Stimulated activated CD4-positive, alpha-beta T cell treated with anti-CD3 and anti-CD28 coated beads, Interleukin-12 subunit alpha, Interleukin-12 subunit beta, amount 100 ng/mL, for 4 hours (primary cell): Measurements from ENCODE around the gene TNFSF11.

ENCODE experiments used
- DNase-seq: peaks from one replicate; pipeline ENCODE4 v3.0.0-alpha.2; 2020

Gene TNFSF11

DNA sequence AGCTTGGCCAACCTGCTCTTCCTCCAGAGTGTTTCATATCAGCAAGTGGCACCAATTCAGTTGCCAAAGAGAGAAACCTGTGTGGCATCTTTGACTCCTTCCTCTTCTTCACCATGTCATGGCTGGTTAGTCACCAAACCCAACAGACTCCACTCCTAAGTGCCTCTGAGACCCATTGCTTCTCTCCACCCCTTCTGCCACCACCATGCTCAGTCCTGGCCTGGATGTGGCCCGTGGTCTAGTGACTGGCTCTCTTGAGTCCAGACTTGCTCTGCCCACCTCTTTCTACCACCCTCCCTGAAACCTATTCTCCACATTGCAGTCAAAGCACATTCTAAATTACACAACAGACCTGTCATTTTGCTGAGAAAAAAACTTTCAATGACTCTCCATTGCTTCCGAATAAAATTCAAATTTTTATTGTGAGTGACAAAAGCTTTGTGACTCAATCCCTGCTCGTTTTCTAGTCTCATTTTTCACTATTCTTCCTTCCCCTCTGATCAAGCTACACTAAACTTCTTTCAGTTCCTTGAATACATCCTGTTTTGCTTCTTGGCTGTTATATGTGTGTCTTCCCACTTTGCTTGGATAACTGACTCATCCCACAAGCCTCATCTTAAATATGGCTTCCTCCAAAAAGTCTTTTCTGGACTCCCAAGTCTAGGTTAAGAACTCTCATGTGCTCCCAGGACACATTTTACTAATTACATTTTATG is 12.0 kb upstream of the TNFSF11 start:
- DNase-seq, result no peak

DNA sequence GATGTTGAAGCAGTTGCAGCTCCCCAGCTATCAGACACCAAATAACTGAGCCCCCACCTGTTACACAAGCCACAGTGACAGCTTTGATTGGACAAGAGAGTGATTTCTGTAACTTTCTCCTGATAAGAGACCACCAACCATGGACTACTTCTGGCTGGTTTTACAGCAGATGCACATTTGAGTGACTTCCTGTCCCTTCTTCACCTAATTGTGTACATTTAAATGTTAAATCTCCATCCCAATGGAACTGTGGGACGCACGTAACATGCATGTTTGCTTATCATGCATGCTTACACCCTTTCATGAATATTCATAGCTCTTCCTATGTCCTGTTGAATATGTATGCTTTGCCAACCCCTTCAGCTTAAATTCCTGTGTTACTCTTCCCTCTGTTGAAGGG is 6.0 kb upstream of the TNFSF11 start:
- no peak for DNase-seq

DNA sequence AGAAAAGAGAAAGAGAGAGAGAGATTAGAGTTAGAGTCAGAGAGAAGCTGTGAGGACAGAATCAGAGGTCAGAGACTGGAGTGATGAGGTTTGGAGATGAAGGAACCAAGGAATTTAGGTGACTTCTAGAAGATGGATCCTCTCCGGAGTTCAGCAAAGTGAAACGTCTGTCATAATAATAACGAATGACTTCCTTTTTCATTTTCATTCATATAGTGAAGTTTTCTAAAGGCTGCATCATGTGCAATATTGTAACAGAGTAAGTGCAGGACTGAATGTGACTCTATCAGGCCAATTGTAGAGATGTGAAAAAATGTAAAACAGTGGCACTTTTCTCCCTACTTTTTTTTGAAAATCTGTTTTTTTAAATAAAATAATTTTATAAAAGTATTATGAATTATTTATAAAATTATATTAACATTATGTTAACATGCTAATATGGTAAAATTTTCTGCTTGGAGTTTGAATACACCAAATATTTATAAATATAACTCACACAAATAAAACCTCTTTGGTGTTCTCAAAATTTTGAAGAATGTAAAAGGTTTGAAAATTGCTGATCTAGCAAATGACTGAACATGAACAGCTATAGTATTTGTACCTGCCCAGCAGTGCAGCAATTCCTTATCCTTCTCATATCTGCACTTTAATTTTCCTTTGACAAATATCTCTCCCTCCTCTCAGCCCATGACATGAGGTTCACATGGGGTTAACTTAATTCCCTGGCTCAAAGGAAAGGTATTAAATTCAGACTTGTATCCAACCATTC is 4.2 kb upstream of the TNFSF11 start:
- no peak for DNase-seq

DNA sequence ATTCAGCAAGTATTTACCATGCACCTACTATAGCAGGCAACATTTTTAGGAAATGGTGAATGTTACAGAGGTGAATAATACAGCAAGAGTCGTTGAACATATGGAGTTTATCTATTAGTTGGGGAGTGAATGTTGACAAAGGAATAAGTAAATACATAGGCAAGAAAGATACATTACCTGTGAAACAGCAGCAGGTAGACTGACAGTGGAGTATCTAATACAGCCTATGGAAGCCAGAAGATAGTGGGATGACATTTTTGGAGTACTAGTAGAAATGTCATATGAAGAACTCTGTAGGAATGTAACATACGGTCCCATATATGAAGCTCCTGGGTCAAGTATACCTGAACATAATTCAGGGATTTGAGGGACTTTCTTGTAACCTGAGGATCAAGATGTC is 2.1 kb upstream of the TNFSF11 start:
- DNase-seq, result no peak

DNA sequence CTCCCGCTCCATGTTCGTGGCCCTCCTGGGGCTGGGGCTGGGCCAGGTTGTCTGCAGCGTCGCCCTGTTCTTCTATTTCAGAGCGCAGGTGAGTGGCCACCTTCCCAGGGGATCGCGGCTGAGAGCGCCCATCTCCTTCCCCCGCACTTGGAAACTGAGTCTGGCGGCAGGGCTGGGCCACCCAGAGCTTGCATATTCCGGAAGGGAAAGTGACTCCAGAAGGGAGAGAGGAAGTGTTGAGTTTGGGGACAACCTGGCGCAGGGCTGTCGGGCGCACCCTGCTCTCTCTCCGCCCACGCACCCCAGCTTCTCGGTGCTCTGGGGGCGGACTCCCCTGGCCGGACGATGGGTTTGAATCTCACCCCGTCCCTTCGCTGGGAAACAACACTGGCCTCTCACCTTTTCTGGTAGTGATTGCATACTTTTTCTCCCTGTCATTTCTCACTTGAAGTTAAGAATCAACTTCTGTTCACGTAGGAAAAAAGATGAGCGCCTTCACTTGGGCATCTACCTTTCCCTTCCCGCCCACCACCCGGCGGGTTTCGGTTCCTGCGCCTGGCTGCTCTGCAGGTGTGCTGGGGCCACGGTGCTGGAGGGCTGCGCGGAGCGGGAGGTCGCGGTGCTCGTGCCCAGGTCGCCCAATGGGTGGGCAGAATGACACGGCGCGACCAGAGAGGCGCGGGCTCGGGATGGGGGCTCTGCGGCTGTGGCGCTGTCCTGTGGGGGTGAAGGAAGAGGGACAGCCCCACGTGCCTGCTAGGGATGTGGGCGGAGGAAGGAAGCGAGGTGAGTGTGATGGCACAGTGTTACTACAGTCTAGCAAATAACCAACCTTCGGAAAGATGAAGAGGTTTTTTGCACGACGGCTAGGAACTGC is 721 bp downstream of the TNFSF11 start:
- peak; percentile 65 for DNase-seq

DNA sequence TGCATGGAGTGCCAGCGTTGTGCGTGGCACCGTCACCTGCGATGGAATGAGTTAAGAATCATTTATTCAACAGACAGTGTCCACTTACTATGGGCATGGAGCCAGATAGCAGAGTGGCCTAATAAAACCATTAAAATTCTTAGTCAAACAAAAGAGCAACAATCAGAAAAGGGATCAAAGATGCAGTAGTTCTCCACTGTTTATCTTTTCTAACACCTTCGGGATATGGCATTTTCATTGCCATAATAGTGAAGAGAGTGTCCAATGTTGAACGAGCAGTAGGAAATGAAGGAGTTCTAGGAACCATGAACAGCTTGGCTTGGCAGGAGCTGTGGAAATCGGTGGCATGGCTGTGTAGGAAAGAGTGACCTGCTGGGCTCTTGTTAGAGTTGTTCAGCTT is 2.0 kb downstream of the TNFSF11 start:
- no peak for DNase-seq

DNA sequence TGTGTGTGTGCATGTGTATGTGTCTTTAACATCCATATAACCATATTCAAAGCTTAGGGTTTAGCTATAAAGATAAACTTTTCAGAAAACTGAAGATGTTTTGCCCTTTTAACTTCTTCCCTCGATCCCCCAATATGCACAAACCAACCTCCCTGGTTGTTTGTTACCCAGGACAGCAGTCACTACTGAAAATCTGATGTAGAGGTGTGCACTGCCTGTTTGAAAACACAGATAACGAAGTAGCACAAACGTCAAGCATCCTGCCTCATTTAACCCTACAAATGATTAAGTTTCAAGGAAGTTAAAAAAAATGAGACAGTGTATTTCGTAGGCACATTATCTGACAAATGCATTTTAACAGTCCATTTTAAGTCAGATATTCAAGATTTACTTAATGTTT is 3.6 kb downstream of the TNFSF11 start:
- DNase-seq, result no peak

DNA sequence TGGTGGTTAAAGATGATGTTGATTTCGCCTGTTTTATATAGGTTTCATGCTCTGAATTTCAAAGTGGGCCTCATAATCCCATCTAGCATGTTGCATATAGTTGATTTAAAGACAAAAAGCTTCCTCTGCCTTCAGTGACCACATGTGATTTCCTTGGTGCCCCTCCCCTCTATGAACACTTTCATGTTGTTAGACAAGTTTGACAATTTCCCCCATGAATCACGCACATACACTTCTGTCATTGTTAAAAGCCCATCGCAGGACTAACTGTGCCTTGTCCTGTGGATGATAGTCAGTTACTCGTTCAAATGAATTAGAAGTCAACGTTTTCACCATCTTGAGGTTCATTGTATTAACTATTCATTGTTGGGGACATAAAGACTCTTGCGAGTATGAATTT is 6.7 kb downstream of the TNFSF11 start:
- no peak for DNase-seq

DNA sequence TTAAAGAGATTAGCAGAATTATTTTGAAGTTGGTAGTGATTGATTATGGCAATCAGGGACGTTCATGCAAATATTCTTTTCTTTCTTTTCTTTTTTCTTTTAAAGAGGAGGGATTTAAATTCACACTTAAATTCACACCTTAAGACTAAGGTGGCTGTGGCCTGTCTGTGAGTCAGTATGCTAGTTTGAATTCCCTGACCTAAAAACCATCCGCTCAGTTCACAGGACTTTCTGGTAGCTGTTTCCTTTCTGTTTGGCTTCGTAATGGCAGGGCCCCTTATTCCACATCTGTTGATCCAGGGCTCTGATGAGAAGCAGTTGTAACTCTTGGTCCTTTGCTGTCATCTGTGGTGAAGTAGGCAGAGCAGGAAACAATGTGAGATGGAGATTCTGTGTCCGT is 7.5 kb downstream of the TNFSF11 start:
- DNase-seq, result no peak

DNA sequence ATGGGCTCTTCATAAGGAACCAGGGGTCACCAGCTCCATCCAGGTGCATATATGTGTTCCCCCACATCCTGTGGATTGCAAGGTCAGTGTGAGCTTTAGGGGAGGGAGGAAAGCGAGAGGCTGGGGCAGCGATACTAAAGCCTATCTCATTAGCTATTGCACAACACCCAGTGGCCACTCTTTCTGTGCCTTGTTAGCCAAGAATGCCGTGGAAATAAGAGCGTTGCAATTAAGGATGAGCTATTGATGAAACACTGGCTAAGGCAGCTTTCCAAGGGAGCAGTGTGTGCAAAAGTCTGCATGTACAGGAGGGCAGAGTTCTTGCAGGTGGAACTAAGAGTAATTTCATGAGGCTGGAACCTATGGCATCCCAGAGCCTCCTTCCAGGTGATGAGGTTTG is 17.6 kb downstream of the TNFSF11 start:
- DNase-seq, result no peak

DNA sequence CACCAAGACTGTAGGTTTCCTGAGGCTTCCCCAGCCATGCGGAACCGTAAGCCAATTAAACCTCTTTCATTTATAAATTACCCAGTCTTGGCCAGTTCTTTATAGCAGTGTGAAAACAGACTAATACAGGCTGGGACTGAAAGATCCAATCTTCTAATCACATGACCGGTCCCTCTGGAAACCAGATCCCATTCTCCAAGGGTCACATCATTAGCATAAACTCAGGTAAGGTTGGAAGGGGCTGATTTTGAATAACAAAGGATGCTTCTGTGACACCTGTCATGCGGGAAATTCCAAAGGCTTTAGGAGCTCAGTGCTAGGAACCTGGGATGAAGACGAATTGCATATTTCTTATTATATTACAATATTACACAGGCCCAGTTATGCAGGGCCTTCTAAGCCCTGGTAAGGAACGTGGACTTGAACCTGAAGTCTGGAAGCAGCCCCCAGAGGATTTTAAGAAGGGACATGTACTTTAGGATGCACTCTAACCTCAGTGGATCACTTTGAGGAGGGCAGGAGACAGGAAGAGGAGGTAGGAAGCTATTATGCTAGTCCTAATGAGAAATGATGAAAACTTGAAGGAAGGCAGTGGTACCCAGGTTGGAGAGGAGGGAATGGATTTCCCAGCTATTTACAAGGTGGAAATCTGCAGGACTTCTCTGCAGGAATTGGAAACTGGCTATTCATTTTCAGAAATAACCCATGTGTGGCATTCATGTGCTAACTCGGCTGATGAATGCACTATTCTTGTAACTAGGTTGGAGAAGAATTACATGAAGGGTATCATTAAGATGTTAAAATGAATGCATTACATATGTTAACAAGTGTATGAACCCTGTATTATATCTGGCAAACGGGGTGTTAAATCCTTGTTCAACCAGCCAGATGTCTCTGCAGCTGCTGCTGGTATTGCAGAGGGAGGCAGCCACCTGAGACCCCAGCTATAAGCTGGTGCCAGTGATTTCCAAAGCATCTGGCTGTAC is 19.3 kb downstream of the TNFSF11 start:
- no peak for DNase-seq

DNA sequence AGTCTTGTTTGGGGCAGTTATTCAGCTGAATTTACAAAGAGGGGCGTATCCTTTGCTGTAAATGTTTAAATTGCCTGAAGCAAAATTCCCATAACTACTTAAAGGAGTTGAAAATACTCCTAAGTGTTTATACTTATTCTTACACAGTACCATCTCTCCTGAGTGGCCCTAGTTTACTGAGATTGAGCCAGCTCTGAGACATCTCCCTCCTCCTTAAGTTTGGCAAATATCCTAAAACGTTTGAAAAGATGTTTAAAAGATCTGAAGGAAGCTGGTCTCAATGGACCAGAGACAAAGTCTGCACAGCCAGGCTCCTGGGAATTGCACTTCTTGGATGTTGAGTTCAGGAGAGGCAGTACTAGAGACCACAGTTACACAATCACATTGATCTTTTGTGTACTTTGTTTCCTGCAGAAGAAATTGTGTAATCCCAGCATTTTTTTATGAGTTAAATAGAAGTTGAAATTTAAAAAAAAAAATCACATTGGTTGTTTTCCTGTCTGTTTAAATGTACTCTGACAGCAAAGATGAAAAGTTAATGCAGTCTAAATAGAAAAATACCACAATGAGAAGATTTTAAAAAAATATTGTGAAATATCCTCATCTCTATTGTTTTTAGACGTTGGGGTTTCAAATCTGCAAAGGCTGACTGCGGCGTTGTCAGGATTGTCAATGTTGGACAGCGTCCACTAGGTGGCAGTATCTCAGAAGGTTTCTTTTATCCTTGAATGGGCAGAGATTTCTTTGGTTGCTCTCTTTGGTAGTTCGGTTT is 20.7 kb downstream of the TNFSF11 start:
- DNase-seq, result peak; percentile 35

DNA sequence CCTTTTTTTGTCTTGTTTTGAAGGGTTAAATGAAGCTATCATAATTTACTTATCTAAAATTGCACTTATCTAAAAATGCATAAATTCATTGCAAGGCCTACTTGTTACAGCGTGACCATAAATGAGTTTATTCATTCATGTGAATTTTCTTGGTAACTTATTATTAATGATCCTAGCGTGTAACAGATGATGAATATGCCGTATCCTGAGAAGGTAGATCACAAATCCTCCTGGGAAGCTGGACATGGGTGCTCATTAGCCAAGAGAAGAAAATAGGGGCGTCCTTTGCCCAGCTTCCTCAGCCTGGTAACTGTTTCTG is 21.3 kb downstream of the TNFSF11 start:
- DNase-seq, result no peak

DNA sequence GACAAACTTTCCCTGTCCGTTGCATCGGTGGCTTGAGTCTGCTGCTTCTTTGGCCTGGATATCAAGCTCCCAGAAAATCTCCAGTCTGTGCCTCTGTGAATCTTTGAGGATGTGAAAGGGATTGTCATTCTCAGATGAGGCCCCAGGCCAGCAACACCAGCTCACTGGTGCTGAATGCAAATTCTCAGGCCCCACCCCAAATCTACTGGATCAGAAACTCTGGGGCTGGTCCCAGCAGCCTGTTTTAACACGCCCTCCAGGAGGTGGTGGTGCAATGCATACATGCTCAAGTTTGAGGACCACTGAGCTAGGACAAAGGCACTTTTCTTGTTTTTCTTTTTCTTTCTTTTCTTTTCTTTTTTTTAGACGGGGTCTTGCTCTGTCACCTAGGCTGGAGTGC is 23.6 kb downstream of the TNFSF11 start:
- no peak for DNase-seq

DNA sequence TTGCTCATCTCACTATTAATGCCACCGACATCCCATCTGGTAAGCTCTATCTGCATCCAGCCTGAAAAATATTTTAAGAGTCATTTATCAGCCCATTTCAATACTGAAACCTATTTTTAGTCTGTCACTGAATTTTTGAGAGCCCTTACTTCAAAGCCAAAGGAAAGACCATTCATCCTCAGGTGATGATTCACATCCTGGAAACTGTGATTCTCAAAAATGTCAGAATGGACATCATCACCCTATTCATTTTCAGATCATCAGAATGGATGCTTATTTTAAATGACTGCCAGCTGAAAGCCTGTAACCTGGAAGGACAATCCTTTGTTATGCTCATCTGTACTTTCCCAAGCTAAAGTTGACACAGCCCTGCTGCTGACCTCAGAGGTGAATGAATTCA is 27.0 kb downstream of the TNFSF11 start:
- no peak for DNase-seq

DNA sequence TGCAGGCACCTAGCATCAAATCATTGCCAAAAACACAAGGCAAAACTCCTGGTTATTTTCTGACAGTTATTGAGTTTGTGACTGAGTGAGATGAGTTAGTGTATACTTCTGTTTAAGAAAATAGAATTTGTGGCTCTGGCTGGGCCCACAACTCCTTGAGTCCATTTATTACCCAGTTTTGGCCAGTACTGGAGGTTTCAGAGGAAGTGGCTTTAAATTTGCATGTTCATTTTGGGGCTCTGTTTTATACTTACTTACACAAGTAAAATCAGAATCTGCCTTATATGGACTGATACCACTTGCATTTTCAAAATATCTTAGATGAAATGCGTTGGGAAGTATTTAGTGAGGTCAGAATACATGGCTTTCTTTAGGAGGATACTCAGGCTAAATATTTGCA is 29.0 kb downstream of the TNFSF11 start:
- DNase-seq, result no peak

DNA sequence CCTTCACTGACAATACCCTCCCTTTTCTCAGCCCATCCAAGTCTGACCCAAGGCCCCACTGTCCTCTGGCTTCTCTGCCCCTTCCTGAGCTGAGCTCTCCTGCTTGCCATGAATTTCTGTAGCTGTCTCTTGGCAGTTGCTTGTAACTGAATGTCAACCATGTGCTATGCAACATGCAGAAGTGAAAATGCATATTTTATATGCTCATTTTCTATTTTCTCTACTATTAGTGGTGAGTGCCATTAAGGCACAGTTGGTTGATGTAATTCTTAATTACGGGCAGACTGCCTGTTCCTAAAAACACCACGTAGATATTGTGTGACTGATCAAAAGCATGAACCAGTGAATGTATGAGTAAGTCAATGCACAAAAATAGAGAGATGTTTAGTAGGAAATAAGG is 29.6 kb downstream of the TNFSF11 start:
- no peak for DNase-seq

DNA sequence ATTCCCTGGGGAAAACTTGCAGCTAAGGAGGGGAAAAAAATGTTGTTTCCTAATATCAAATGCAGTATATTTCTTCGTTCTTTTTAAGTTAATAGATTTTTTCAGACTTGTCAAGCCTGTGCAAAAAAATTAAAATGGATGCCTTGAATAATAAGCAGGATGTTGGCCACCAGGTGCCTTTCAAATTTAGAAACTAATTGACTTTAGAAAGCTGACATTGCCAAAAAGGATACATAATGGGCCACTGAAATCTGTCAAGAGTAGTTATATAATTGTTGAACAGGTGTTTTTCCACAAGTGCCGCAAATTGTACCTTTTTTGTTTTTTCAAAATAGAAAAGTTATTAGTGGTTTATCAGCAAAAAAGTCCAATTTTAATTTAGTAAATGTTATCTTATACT is 33.6 kb downstream of the TNFSF11 start:
- no peak for DNase-seq

DNA sequence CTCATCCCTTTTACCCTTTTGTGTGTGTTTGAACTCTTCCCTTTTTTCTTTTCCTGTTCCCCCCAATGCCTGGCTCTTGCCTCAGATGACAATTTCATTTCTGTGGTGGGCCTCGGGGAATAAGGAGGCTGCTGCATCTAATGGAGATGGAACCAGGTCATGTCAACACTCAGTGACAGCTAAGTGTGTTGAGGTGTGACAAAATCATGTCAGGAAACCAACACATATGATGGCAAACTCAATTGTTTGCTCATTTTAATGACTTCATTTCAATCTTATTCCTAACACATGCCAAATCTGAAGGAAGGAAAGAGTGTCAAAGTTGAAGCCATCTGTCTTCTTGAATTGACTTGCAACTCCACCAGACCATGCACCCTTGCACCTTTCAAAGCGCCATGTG is 36.7 kb downstream of the TNFSF11 start:
- DNase-seq, result no peak

DNA sequence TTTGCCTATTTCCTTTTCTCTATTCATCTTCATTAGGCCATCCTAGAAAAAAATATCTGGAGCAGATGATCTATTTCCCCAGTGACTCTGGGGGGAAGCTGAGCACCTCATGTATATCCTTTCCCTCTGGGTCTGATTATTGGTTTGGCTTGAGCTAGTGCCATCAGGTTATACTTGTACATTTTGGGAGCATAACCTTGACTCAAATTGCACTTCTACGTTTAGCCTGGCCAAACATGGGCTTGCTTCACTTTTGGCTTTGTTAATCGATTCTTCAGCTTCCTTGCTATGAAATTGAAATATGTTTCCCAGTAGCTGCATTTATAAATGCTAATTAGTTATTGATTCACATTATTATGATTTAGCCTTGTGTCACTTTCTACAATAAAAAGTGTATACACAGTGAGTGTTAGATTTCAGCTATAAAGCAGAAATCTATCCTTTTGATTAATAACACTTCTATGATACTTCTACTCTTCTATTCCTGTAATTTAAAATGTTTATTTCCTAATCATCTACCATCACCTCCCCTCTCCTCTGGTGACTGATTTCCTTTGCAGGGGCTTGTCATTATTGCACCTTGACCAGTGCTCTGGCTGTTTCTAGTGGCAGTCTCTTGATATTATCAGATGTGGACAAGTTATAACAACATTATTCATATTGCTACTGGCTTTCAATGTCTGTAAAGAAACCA is 37.3 kb downstream of the TNFSF11 start:
- DNase-seq, result no peak
